Activated T-cell treated with anti-CD3 and anti-CD28 coated beads, Interleukin-2, amount 50 U/mL, for 4 hours (primary cell): ENCODE results near the gene HSPB6. TPM values are rescaled to one million over a fixed set of nuclear protein-coding genes. Genes with fewer than 3 reads are reported as not detected.

Experiments used
- ATAC-seq, 2 donors: fragments of 200-7000 bp; cut with Tn5 transposase; one replicate each; pipeline ENCODE4 v1.10.0; 2021
- DNase-seq: peaks from one replicate; pipeline ENCODE4 v3.0.0-alpha.2; 2020
- H3K27me3 Mint-ChIP-seq: one replicate; pipeline ENCODE4 v1.8.0; 2021; ENCODE audit warnings: low read depth, mixed read lengths
- H3K36me3 Mint-ChIP-seq: one replicate; pipeline ENCODE4 v1.8.0; 2022; ENCODE audit warnings: mixed read lengths; ENCODE audit not compliant: insufficient read depth
- H3K4me1 Mint-ChIP-seq: one replicate; pipeline ENCODE4 v1.8.0; 2021; ENCODE audit warnings: low read depth, mixed read lengths
- H3K4me3 Mint-ChIP-seq: one replicate; pipeline ENCODE4 v1.8.0; 2021; ENCODE audit warnings: mild to moderate bottlenecking, moderate library complexity, mixed read lengths
- H3K9me3 Mint-ChIP-seq: one replicate; pipeline ENCODE4 v1.8.0; 2021; ENCODE audit warnings: mixed read lengths
- total RNA-seq, 3 donors: library from RNA; stranded (reverse); gene quantifications; one replicate each; pipeline ENCODE4 v1.2.1, GENCODE V29; 2021

Gene HSPB6
- total RNA-seq, 3 donors from 2014 or later = 0.22 to 0.46 (median 0.37) TPM

- Mint-ChIP-seq H3K36me3 (peaks cover 28% of the 10 kb centered on the region), H3K27me3 (no peaks in the 10 kb centered on the region), H3K9me3 (no peaks in the 10 kb centered on the region), H3K4me3 (peak overlapping the region; percentile 88), H3K4me1 (peaks cover 44% of the 10 kb centered on the region)
- ATAC-seq = no peak
- no peak for DNase-seq
Measured at GRCh38 chr19:35739275-35740107, 17.3 kb downstream of the HSPB6 start.

- no peak for ATAC-seq
- Mint-ChIP-seq H3K4me3 (no peak overlapping the region), H3K36me3 (peaks cover 33% of the 10 kb centered on the region)
Measured at GRCh38 chr19:35738887-35739229, 18.0 kb downstream of the HSPB6 start.

GRCh38 chr19:35738021-35738886, 18.6 kb downstream of the HSPB6 start:
- H3K27me3 Mint-ChIP-seq = no peaks in the 10 kb centered on the region
- no peak for ATAC-seq
- peaks cover 34% of the 10 kb centered on the region for H3K36me3 Mint-ChIP-seq
- DNase-seq = no peak
- no peaks in the 10 kb centered on the region for H3K9me3 Mint-ChIP-seq
- H3K4me1 Mint-ChIP-seq = peaks cover 34% of the 10 kb centered on the region
- no peak overlapping the region for H3K4me3 Mint-ChIP-seq

More at GRCh38 chr19:35738887-35739229, 18.0 kb downstream of the HSPB6 start:
- Mint-ChIP-seq H3K4me1 (peaks cover 38% of the 10 kb centered on the region), H3K9me3 (no peaks in the 10 kb centered on the region), H3K27me3 (no peaks in the 10 kb centered on the region)
- DNase-seq = no peak

- Mint-ChIP-seq H3K4me1 (peaks cover 24% of the 10 kb centered on the region), H3K4me3 (no peak overlapping the region), H3K27me3 (no peaks in the 10 kb centered on the region), H3K9me3 (no peaks in the 10 kb centered on the region), H3K36me3 (peaks cover 28% of the 10 kb centered on the region)
- no peak for DNase-seq
- no peak for ATAC-seq
Measured at GRCh38 chr19:35736913-35737886, 19.6 kb downstream of the HSPB6 start.

- no peak overlapping the region for H3K4me3 Mint-ChIP-seq
Measured at GRCh38 chr19:35734889-35735288, 21.9 kb downstream of the HSPB6 start.

GRCh38 chr19:35734273-35734672, 22.6 kb downstream of the HSPB6 start:
- Mint-ChIP-seq H3K27me3 (no peaks in the 10 kb centered on the region), H3K9me3 (no peaks in the 10 kb centered on the region), H3K4me1 (peaks cover 8% of the 10 kb centered on the region), H3K36me3 (peaks cover 43% of the 10 kb centered on the region), H3K4me3 (no peak overlapping the region)
- ATAC-seq (no peak), DNase-seq (no peak)

More at GRCh38 chr19:35734889-35735288, 21.9 kb downstream of the HSPB6 start:
- Mint-ChIP-seq H3K27me3 (no peaks in the 10 kb centered on the region), H3K4me1 (peaks cover 13% of the 10 kb centered on the region), H3K36me3 (peaks cover 43% of the 10 kb centered on the region), H3K9me3 (no peaks in the 10 kb centered on the region)
- DNase-seq = no peak
- no peak for ATAC-seq

- peaks cover 5% of the 10 kb centered on the region for H3K4me1 Mint-ChIP-seq
- no peaks in the 10 kb centered on the region for H3K27me3 Mint-ChIP-seq
- H3K36me3 Mint-ChIP-seq = peaks cover 42% of the 10 kb centered on the region
- no peak overlapping the region for H3K4me3 Mint-ChIP-seq
- no peak for DNase-seq
- H3K9me3 Mint-ChIP-seq = no peaks in the 10 kb centered on the region
- no peak for ATAC-seq
Measured at GRCh38 chr19:35733180-35734125, 23.4 kb downstream of the HSPB6 start.

GRCh38 chr19:35732540-35733179, 24.2 kb downstream of the HSPB6 start:
- Mint-ChIP-seq H3K36me3 (peaks cover 44% of the 10 kb centered on the region), H3K9me3 (no peaks in the 10 kb centered on the region), H3K4me1 (peaks cover 5% of the 10 kb centered on the region), H3K27me3 (no peaks in the 10 kb centered on the region), H3K4me3 (no peak overlapping the region)
- DNase-seq (no peak), ATAC-seq (no peak)

GRCh38 chr19:35731779-35732405, 24.9 kb downstream of the HSPB6 start:
- H3K27me3 Mint-ChIP-seq = no peaks in the 10 kb centered on the region
- H3K36me3 Mint-ChIP-seq = peaks cover 42% of the 10 kb centered on the region
- no peak for DNase-seq
- peaks cover 3% of the 10 kb centered on the region for H3K4me1 Mint-ChIP-seq
- no peak overlapping the region for H3K4me3 Mint-ChIP-seq
- H3K9me3 Mint-ChIP-seq = no peaks in the 10 kb centered on the region
- ATAC-seq = no peak

- H3K27me3 Mint-ChIP-seq = no peaks in the 10 kb centered on the region
- H3K36me3 Mint-ChIP-seq = peaks cover 40% of the 10 kb centered on the region
- no peaks in the 10 kb centered on the region for H3K4me1 Mint-ChIP-seq
- ATAC-seq = no peak
- H3K4me3 Mint-ChIP-seq = no peak overlapping the region
- no peak for DNase-seq
- no peaks in the 10 kb centered on the region for H3K9me3 Mint-ChIP-seq
Measured at GRCh38 chr19:35731353-35731752, 25.5 kb downstream of the HSPB6 start.

- Mint-ChIP-seq H3K4me1 (no peaks in the 10 kb centered on the region), H3K4me3 (no peak overlapping the region), H3K36me3 (peaks cover 46% of the 10 kb centered on the region), H3K27me3 (no peaks in the 10 kb centered on the region), H3K9me3 (no peaks in the 10 kb centered on the region)
- ATAC-seq = no peak
- no peak for DNase-seq
Measured at GRCh38 chr19:35730326-35730725, 26.5 kb downstream of the HSPB6 start.

GRCh38 chr19:35729763-35730162, 27.1 kb downstream of the HSPB6 start:
- no peaks in the 10 kb centered on the region for H3K4me1 Mint-ChIP-seq
- ATAC-seq (no peak), DNase-seq (no peak)
- H3K9me3 Mint-ChIP-seq = no peaks in the 10 kb centered on the region
- H3K36me3 Mint-ChIP-seq = peaks cover 49% of the 10 kb centered on the region
- no peaks in the 10 kb centered on the region for H3K27me3 Mint-ChIP-seq
- no peak overlapping the region for H3K4me3 Mint-ChIP-seq
